Mononuclear cell (primary cell): ENCODE measurements around the gene NRDC. TPM values are rescaled to one million over a fixed set of nuclear protein-coding genes. Genes with fewer than 3 reads are reported as not detected.

Experiments
- H3K27me3 ChIP-seq: 2 replicates; pipeline ENCODE4 v1.6.0; 2011; ENCODE audit warnings: low read length, control low read depth; ENCODE audit not compliant: insufficient read depth
- H3K4me1 ChIP-seq: 2 replicates; pipeline ENCODE4 v1.5.1; 2011; ENCODE audit warnings: mild to moderate bottlenecking, low read length, control low read depth; ENCODE audit not compliant: insufficient read depth
- H3K4me3 ChIP-seq: 2 replicates; pipeline ENCODE4 v1.5.1; 2011; ENCODE audit warnings: mild to moderate bottlenecking, low read length, moderate library complexity
- H3K9me3 ChIP-seq: 2 replicates; pipeline ENCODE4 v1.5.1; 2011; ENCODE audit warnings: low read depth, mild to moderate bottlenecking, control low read depth, low read length
- total RNA-seq: library from RNA; depleted of rRNA; stranded (reverse); fragments of >200 nt; gene quantifications from one replicate; pipeline ENCODE4 v1.2.3, GENCODE V29; 2012

The NRDC gene
- total RNA-seq, 1 donor = 36.2 TPM

DNA sequence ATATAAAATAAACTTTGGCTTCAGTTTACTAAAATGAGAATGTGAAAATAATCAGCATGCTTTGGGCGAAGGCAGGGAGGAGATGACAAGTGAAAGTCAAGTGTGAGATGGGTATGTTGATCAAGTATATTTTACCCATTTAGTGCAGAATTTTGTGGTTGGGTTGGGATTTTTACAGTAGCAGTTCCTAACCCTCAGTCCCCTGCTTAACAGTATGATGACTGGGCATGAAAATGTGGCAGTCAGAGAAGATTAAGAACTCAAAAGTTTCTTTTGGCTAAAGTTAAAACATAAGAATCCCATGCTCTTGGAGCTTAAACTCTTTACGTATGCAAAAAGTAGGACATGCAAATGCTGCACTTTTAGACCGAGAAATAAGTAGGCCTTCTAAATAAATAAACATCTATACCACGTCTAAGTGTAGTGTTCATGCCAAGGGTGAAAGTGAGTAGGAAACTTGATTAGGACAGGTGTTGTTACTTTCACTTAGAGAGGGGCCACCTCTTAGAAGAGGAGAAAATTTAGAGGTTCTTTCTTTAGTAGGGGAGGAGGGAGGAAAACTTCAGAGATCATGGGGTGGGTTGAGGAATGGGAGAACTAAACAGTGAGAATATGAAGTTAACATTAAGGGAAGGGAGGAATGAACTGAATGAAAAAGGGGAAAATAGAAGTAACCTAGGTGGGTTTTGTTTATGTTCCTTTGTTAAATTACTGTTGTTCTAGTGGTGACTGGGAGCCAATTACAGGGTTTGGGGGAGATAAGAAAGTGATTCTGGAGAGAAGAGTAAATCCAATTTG, 133.8 kb downstream of the NRDC start:
- H3K4me1 ChIP-seq = no peaks in the 10 kb centered on the region
- no peak overlapping the region for H3K4me3 ChIP-seq
- no peaks in the 10 kb centered on the region for H3K9me3 ChIP-seq
- H3K27me3 ChIP-seq = no peaks in the 10 kb centered on the region

GRCh38 chr1:51741121-51741681, 137.3 kb downstream of the NRDC start:
- no peaks in the 10 kb centered on the region for H3K9me3 ChIP-seq
- H3K4me1 ChIP-seq = no peaks in the 10 kb centered on the region
- no peak overlapping the region for H3K4me3 ChIP-seq
- H3K27me3 ChIP-seq = no peaks in the 10 kb centered on the region

DNA sequence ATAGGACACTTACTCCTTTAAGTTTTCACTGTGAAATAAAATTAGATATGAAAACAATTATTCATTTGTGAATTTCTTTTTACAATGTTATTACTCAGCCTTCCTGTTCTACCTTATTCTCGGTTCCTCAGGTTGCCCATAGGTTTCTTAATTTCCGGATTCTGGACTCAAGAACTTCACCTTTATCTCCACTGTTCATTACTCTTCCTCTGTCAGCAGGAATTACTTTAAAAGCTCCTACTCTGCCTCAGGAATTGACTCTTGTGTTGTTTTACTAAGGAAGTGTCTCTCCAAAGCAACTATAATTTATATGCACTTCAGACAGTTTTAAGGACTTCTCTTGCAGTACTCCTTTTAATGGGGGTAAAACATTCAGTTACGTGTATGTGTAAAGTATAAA, 137.9 kb downstream of the NRDC start:
- H3K4me1 ChIP-seq = no peaks in the 10 kb centered on the region
- no peaks in the 10 kb centered on the region for H3K9me3 ChIP-seq
- H3K27me3 ChIP-seq = no peaks in the 10 kb centered on the region
- H3K4me3 ChIP-seq = no peak overlapping the region

Other genes with a start within 250 kb of the NRDC start
- gene RAB3B, start 112.0 kb upstream of the NRDC start, total RNA-seq = under 0.01 TPM
- gene KTI12, start 155.1 kb upstream of the NRDC start, total RNA-seq = 19.6 TPM
- 24.7 TPM for gene TXNDC12, start 176.5 kb upstream of the NRDC start, total RNA-seq
- gene BTF3L4, start 177.6 kb upstream of the NRDC start, total RNA-seq = 71.0 TPM